ENCODE results near the gene CLDN17. TPM values are rescaled to one million over a fixed set of nuclear protein-coding genes. Genes with fewer than 3 reads are reported as not detected.

CLDN17 gene
- total RNA-seq, 1 experiment from 2014 or later = not detected

GRCh38 chr21:30193201-30193600, 26.6 kb upstream of the CLDN17 start:
- H3K14ac ChIP-seq (ENCODE audit: insufficient read depth, low read length) = no peak overlapping the region
- H3K79me1 ChIP-seq (ENCODE audit: insufficient read depth, low read depth, low read length, poor library complexity, severe bottlenecking) = no peaks in the 10 kb centered on the region
- no CpG with 5 or more reads among the region's 2 CpGs for WGBS (ENCODE audit: extremely low coverage, insufficient read length, low lambda C conversion rate)
- H3K4me1 Mint-ChIP-seq = no peaks in the 10 kb centered on the region
- no peak overlapping the region for H3K4me2 ChIP-seq (ENCODE audit: insufficient read depth, insufficient read length, low read length)
- H3K4me1 ChIP-seq (ENCODE audit: insufficient read depth, low read length) = no peaks in the 10 kb centered on the region
- no peaks in the 10 kb centered on the region for H4K20me1 ChIP-seq (ENCODE audit: control insufficient read depth, insufficient read depth, insufficient read length)
- peaks cover 2% of the 10 kb centered on the region for H3K27me3 Mint-ChIP-seq (ENCODE audit: low read depth)
- H4K8ac ChIP-seq (replicated peaks; ENCODE audit: insufficient read length, low read depth, low read length) = no peak overlapping the region
- H3K9ac ChIP-seq (ENCODE audit: extremely low read depth, insufficient read length, low read length) = no peak overlapping the region
- no peak overlapping the region for H3K4me3 Mint-ChIP-seq
- H3K56ac ChIP-seq (ENCODE audit: insufficient read length, low read depth, low read length) = no peak overlapping the region
- no peak overlapping the region for H2BK15ac ChIP-seq (ENCODE audit: low read depth, low read length)
- no peaks in the 10 kb centered on the region for H3K9me3 Mint-ChIP-seq
- H4K5ac ChIP-seq (ENCODE audit: insufficient read length, low read depth, low read length) = no peak overlapping the region
- H3K79me2 ChIP-seq (ENCODE audit: insufficient read depth, low read length) = no peaks in the 10 kb centered on the region
- H3K27me3 ChIP-seq (ENCODE audit: insufficient read depth, low read length) = no peaks in the 10 kb centered on the region
- no peak overlapping the region for H2AFZ ChIP-seq (ENCODE audit: low read length)
- no peak overlapping the region for H2BK120ac ChIP-seq (ENCODE audit: low read depth, low read length, poor library complexity, severe bottlenecking)
- no peak overlapping the region for H3K27ac ChIP-seq (ENCODE audit: insufficient read length, low read depth, low read length)
- TF ChIP-seq, protein P1, sequence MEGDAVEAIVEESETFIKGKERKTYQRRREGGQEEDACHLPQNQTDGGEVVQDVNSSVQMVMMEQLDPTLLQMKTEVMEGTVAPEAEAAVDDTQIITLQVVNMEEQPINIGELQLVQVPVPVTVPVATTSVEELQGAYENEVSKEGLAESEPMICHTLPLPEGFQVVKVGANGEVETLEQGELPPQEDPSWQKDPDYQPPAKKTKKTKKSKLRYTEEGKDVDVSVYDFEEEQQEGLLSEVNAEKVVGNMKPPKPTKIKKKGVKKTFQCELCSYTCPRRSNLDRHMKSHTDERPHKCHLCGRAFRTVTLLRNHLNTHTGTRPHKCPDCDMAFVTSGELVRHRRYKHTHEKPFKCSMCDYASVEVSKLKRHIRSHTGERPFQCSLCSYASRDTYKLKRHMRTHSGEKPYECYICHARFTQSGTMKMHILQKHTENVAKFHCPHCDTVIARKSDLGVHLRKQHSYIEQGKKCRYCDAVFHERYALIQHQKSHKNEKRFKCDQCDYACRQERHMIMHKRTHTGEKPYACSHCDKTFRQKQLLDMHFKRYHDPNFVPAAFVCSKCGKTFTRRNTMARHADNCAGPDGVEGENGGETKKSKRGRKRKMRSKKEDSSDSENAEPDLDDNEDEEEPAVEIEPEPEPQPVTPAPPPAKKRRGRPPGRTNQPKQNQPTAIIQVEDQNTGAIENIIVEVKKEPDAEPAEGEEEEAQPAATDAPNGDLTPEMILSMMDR (conservative IDR thresholded peaks at IDR 0.05) = no peak
- no peak overlapping the region for H4K91ac ChIP-seq (ENCODE audit: insufficient read length, low read depth, low read length)
- no peak overlapping the region for H3K18ac ChIP-seq (ENCODE audit: insufficient read length, low read depth, low read length)
- DNase-seq = no peak
- H3K36me3 Mint-ChIP-seq (ENCODE audit: insufficient read depth in 1 of 3, low read depth in 3 of 3) = no peaks in the 10 kb centered on the region
- H3K23me2 ChIP-seq (ENCODE audit: insufficient read length, low read depth, low read length, poor library complexity, severe bottlenecking) = no peaks in the 10 kb centered on the region
- H3T11ph ChIP-seq (ENCODE audit: low read length) = no peak overlapping the region
- H3K23ac ChIP-seq (ENCODE audit: insufficient read length, low read depth, low read length) = no peak overlapping the region
- H2BK20ac ChIP-seq (ENCODE audit: low read depth, low read length, poor library complexity, severe bottlenecking) = no peak overlapping the region
- H2BK12ac ChIP-seq (ENCODE audit: insufficient read length, low read depth, low read length) = no peak overlapping the region
- no peaks in the 10 kb centered on the region for H3K9me3 ChIP-seq (ENCODE audit: control insufficient read depth, low read depth, low read length)
- no peak overlapping the region for H3K27ac Mint-ChIP-seq
- H2BK5ac ChIP-seq (ENCODE audit: insufficient read length, low read length) = no peak overlapping the region
- no peak overlapping the region for H2AK5ac ChIP-seq (ENCODE audit: insufficient read length, low read length)
- H3K4ac ChIP-seq (ENCODE audit: low read depth, low read length) = no peak overlapping the region

Measured in H9 (cell line).